Upper lobe of left lung (tissue), 4 donors: ENCODE results near the gene RPS6KA2.

Source experiments
- CTCF ChIP-seq, 6 experiments: fragments of 450-650 bp in 4 of 6; fragments of 200-600 bp in 2 of 6; sonication (generic) in 2 of 6; IDR thresholded peaks; one replicate each; pipeline ENCODE4 v1.5.1; 2016 to 2019; ENCODE audit warnings: antibody characterized with exemption in 6 of 6
- POLR2A ChIP-seq, 4 donors: fragments of 450-650 bp; IDR thresholded peaks; one replicate each; pipeline ENCODE4 v1.5.1; 2016 to 2017; ENCODE audit warnings: antibody characterized with exemption in 4 of 4, mild to moderate bottlenecking in 2 of 4
- POLR2AphosphoS5 ChIP-seq, 2 donors: sonication (generic); formaldehyde crosslinking; IDR thresholded peaks; one replicate each; pipeline ENCODE4 v1.5.1; 2017; ENCODE audit warnings: antibody characterized with exemption in 2 of 2

- TF ChIP-seq CTCF (IDR thresholded peaks at IDR 0.05): no peak
- no peak for TF ChIP-seq POLR2A (IDR thresholded peaks at IDR 0.05)
- TF ChIP-seq POLR2AphosphoS5 (IDR thresholded peaks at IDR 0.05): no peak
These were observed 28.7 kb upstream of the RPS6KA2 start for GRCh38 chr6:166655713-166656229.
